Tibial artery (tissue), 4 donors: ENCODE results near the gene TCN1.
"Not testable (repeated sequence)": the region's sequence is repeated elsewhere in the genome, so short reads cannot be mapped to it uniquely, and the experiment has no call there.

Experiments
- DNase-seq, 2 donors: peaks; one replicate each; pipeline ENCODE4 v3.0.0-alpha.2; 2019
- H3K27ac ChIP-seq, 2 donors: fragments of 200-600 bp; sonication (generic) in 1 of 2; 1 replicate in 1 of 2; 2 replicates in 1 of 2; pipeline ENCODE4 v1.5.1; 2018 to 2019; ENCODE audit warnings: mild to moderate bottlenecking in 1 of 2
- H3K27me3 ChIP-seq, 2 donors: fragments of 200-600 bp; sonication (generic) in 1 of 2; one replicate each; pipeline versions ENCODE4 v1.5.1 to v1.6.0; 2016 to 2019
- H3K36me3 ChIP-seq, 3 donors: fragments of 200-600 bp; sonication (generic) in 2 of 3; one replicate each; pipeline ENCODE4 v1.5.1; 2016 to 2019; ENCODE audit warnings: mild to moderate bottlenecking in 2 of 3
- H3K4me1 ChIP-seq, 4 donors: fragments of 200-600 bp; sonication (generic) in 2 of 4; 1 replicate in 3 of 4; 2 replicates in 1 of 4; pipeline ENCODE4 v1.5.1; 2016 to 2019
- H3K4me3 ChIP-seq, 2 donors: fragments of 200-600 bp; sonication (generic) in 1 of 2; 1 replicate in 1 of 2; 2 replicates in 1 of 2; pipeline ENCODE4 v1.5.1; 2018 to 2019; ENCODE audit warnings: mild to moderate bottlenecking in 2 of 2
- H3K9me3 ChIP-seq, 3 donors: fragments of 200-600 bp; sonication (generic) in 1 of 3; one replicate each; pipeline ENCODE4 v1.5.1; 2016 to 2019
- intact Hi-C: fragments of 100-400 bp; cut with DNase I; formaldehyde crosslinking; loops from one replicate; pipeline ENCODE4 v1.15.0; 2023; ENCODE audit warnings: low total_unique reads
- TF ChIP-seq, protein P1 (sequence below), 2 experiments: fragments of 200-600 bp in 1 of 2; fragments of 450-650 bp in 1 of 2; IDR thresholded peaks; one replicate each; pipeline ENCODE4 v1.5.1; 2017 to 2019; ENCODE audit warnings: antibody characterized with exemption in 2 of 2, mild to moderate bottlenecking in 1 of 2, moderate library complexity in 1 of 2

Gene TCN1, protein sequence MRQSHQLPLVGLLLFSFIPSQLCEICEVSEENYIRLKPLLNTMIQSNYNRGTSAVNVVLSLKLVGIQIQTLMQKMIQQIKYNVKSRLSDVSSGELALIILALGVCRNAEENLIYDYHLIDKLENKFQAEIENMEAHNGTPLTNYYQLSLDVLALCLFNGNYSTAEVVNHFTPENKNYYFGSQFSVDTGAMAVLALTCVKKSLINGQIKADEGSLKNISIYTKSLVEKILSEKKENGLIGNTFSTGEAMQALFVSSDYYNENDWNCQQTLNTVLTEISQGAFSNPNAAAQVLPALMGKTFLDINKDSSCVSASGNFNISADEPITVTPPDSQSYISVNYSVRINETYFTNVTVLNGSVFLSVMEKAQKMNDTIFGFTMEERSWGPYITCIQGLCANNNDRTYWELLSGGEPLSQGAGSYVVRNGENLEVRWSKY

DNA sequence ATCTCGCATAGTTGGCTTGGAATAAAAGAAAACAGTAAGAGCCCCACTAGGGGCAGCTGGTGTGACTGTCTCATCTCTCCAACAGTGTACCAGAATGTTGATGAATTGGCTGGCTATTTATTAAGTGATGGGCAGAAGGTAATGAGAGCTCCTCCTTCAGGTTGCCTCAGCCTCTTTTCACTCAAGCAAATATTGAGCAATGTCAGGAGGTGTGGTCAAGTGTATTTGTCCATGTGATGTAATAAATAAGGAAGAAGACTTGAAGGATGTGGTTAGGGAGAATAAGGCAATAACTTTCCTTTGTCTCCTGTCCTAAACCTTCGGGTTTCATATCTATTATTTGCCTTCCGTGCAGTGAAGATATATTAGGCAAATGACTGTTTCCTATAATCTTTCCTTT is at the start of gene TCN1:
TCN1 (minus strand) TSS at position 91 of the 400 bp plus-strand sequence; CDS start at position 74, 17 bp downstream.
- no peak for DNase-seq
- H3K9me3 ChIP-seq = no peaks in the 10 kb centered on the region
- H3K27me3 ChIP-seq = no peaks in the 10 kb centered on the region
- TF ChIP-seq, protein P1, sequence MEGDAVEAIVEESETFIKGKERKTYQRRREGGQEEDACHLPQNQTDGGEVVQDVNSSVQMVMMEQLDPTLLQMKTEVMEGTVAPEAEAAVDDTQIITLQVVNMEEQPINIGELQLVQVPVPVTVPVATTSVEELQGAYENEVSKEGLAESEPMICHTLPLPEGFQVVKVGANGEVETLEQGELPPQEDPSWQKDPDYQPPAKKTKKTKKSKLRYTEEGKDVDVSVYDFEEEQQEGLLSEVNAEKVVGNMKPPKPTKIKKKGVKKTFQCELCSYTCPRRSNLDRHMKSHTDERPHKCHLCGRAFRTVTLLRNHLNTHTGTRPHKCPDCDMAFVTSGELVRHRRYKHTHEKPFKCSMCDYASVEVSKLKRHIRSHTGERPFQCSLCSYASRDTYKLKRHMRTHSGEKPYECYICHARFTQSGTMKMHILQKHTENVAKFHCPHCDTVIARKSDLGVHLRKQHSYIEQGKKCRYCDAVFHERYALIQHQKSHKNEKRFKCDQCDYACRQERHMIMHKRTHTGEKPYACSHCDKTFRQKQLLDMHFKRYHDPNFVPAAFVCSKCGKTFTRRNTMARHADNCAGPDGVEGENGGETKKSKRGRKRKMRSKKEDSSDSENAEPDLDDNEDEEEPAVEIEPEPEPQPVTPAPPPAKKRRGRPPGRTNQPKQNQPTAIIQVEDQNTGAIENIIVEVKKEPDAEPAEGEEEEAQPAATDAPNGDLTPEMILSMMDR (IDR thresholded peaks at IDR 0.05) = no peak
- H3K4me1 ChIP-seq = no peaks in the 10 kb centered on the region
- H3K36me3 ChIP-seq = no peaks in the 10 kb centered on the region
- no peak within 1 kb of the TSS for H3K4me3 ChIP-seq
- intact Hi-C loops = no loop called here
- no peak within 1 kb of the TSS for H3K27ac ChIP-seq

DNA sequence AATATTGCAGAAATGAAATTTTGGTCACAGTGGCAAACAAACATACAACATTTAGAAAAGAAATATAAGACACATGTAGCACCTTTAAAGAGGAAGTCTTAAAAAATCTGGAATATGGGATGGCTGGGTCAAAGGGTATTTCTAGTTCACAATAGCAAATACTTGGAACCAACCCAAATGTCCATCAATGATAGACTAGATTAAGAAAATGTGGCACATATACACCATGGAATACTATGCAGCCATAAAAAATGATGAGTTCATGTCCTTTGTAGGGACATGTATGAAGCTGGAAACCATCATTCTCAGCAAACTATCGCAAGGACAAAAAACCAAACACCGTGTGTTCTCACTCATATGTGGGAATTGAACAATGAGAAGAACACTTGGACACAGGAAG is 37.3 kb upstream of the TCN1 start:
- DNase-seq, H3K36me3 ChIP-seq, H3K27me3 ChIP-seq, H3K4me1 ChIP-seq, intact Hi-C loops, H3K4me3 ChIP-seq, H3K27ac ChIP-seq, H3K9me3 ChIP-seq: not testable (repeated sequence)

DNA sequence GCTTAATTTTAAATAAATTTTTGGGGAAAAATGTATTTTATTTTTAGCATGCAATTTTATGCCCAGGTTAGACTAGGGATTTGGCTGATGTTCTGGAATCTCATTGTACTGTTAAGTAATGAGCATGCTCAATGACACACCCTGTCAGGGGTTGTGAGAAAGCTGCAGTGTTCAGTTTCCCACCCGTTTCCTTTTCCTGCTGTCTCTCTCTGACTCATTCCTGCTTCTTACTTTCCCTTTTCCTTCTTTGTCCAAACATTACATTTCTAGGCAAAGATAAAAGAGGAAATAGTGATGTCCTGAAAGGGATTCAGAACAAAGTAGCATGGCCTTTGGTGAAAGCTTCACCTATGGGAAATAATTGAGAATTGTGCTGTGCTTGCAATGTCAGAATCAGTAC is 35.0 kb upstream of the TCN1 start:
- TF ChIP-seq, protein P1 (IDR thresholded peaks at IDR 0.05) = no peak
- intact Hi-C loops = no loop called here
- Histone ChIP-seq H3K9me3 (no peaks in the 10 kb centered on the region), H3K36me3 (no peaks in the 10 kb centered on the region), H3K27me3 (no peaks in the 10 kb centered on the region), H3K27ac (no peak overlapping the region), H3K4me3 (no peak overlapping the region), H3K4me1 (no peaks in the 10 kb centered on the region)
- DNase-seq = no peak

DNA sequence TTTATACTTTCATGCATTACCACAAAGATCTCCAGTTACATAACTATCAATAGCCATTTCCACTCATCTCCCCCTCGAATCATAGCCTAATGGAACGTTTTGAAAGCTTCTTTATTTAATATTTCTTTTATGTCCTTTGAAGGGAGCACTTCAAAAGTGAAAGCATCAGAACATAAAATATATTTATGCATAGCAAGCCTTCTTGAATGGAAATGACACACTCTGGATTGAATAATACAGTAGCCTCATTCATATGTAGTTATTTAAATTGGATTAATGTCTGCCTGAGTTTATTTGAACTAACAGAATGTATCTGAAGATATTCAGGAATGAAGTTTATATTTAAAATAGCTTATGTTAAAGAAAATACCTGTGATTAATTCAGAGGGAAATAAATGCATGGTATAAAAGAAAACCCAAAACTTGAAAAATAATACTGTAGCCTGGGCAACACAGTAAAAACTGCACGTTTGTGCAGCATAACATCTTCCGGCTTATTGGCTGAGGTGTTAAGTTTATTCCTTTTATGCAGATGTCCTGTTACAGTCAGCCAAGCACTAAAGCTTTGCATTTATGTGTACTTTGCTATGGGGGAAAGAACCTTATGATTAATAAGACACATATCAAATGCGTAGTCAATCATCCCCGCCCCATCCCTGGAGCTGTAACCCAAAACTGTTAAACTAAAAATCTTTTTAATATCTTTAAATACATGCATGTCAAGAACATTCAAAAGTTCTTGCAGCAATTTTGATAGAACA is 34.3 kb upstream of the TCN1 start:
- intact Hi-C loops = no loop called here
- Histone ChIP-seq H3K27ac (no peak overlapping the region), H3K4me3 (no peak overlapping the region), H3K9me3 (no peaks in the 10 kb centered on the region), H3K27me3 (no peaks in the 10 kb centered on the region), H3K36me3 (no peaks in the 10 kb centered on the region), H3K4me1 (no peaks in the 10 kb centered on the region)
- TF ChIP-seq, protein P1 (IDR thresholded peaks at IDR 0.05) = no peak
- DNase-seq = no peak

DNA sequence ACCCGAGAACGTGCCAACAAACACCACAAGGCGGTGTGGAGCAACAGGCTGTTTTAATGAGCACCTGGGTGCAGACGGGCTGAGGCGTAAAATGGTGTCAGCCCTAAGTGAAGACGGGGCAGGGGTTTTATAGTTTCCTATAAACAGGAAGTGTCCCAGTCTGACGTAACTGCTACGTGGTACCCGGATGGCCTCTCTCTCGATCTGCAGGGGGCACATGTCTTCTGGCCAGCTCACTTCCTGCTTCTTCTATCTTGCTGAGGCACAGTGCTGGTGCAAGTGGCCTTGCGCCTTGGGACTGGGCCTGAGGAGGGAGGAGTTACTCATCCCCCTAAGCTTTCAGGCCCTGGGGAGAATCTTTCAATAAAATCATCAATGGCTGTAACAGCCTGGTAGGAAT is 33.2 kb upstream of the TCN1 start:
- intact Hi-C loops = no loop called here
- H3K27me3 ChIP-seq = no peaks in the 10 kb centered on the region
- no peak overlapping the region for H3K4me3 ChIP-seq
- TF ChIP-seq, protein P1 (IDR thresholded peaks at IDR 0.05) = no peak
- H3K36me3 ChIP-seq = no peaks in the 10 kb centered on the region
- H3K27ac ChIP-seq = no peak overlapping the region
- no peaks in the 10 kb centered on the region for H3K9me3 ChIP-seq
- no peaks in the 10 kb centered on the region for H3K4me1 ChIP-seq
- DNase-seq = no peak

DNA sequence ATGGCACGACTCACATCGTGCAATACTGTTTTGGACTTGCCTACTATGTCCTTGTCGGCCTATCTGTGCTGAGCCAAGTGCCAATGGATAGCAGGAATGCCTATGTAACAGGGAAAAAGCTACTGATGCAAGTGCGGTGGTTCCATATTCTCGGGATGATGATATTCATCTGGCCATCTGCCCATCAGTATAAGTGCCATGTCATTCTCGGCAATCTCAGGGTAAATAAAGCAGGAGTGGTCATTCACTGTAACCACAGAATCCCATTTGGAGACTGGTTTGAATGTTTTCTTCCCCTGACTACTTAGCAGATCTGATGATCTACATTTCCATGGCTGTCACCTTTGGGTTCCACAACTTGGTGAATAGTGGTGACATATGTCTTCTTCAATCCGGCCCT is 32.4 kb upstream of the TCN1 start:
- Histone ChIP-seq H3K27ac (no peak overlapping the region), H3K36me3 (no peaks in the 10 kb centered on the region), H3K27me3 (no peaks in the 10 kb centered on the region), H3K4me3 (no peak overlapping the region), H3K9me3 (no peaks in the 10 kb centered on the region), H3K4me1 (no peaks in the 10 kb centered on the region)
- intact Hi-C loops = no loop called here
- TF ChIP-seq, protein P1 (IDR thresholded peaks at IDR 0.05) = no peak
- DNase-seq = no peak
